Astrocyte (in vitro differentiated cells and primary cell): ENCODE measurements around the gene GRK6. TPM values are rescaled to one million over a fixed set of nuclear protein-coding genes. Genes with fewer than 3 reads are reported as not detected.

ENCODE experiments used
- DNase-seq: peaks from one replicate; pipeline ENCODE4 v3.0.0-alpha.2; 2010; ENCODE audit warnings: low read depth
- FAIRE-seq: peaks from 2 replicates; lab custom pipeline; 2011; peaks lifted over from hg19 to GRCh38; lab: Jason Lieb, UNC
- H2AFZ ChIP-seq: 2 replicates; pipeline ENCODE4 v1.6.0; 2012; ENCODE audit warnings: low read depth, low read length, inconsistent platforms
- H3K27ac ChIP-seq: 2 replicates; pipeline ENCODE4 v1.5.1; 2011; ENCODE audit warnings: low read depth, low read length, inconsistent platforms
- H3K27me3 ChIP-seq: 2 replicates; pipeline ENCODE4 v1.6.0; 2011; ENCODE audit warnings: low read length, inconsistent platforms; ENCODE audit not compliant: insufficient read depth
- H3K36me3 ChIP-seq: 2 replicates; pipeline ENCODE4 v1.5.1; 2011; ENCODE audit warnings: low read length, inconsistent platforms; ENCODE audit not compliant: insufficient read depth
- H3K4me1 ChIP-seq: 2 replicates; pipeline ENCODE4 v1.5.1; 2011; ENCODE audit warnings: low read length, inconsistent platforms; ENCODE audit not compliant: insufficient read depth
- H3K4me2 ChIP-seq: 2 replicates; pipeline ENCODE4 v1.6.0; 2012; ENCODE audit warnings: low read length, inconsistent platforms
- H3K4me3 ChIP-seq: 2 replicates; pipeline ENCODE4 v1.5.1; 2011; ENCODE audit warnings: low read depth, mild to moderate bottlenecking, low read length, inconsistent platforms; ENCODE audit not compliant: insufficient read depth
- H3K79me2 ChIP-seq: 2 replicates; pipeline ENCODE4 v1.6.0; 2012; ENCODE audit warnings: mild to moderate bottlenecking, low read length, inconsistent platforms; ENCODE audit not compliant: insufficient read depth
- H3K9ac ChIP-seq: 2 replicates; pipeline ENCODE4 v1.6.0; 2012; ENCODE audit warnings: mild to moderate bottlenecking, low read length, inconsistent platforms
- H3K9me3 ChIP-seq: 2 replicates; pipeline ENCODE4 v1.5.1; 2012; ENCODE audit warnings: low read depth, mild to moderate bottlenecking, low read length, inconsistent platforms; ENCODE audit not compliant: insufficient read depth
- H4K20me1 ChIP-seq: 2 replicates; pipeline ENCODE4 v1.6.0; 2012; ENCODE audit warnings: low read length, inconsistent platforms; ENCODE audit not compliant: insufficient read depth
- H3K27ac Mint-ChIP-seq: one replicate; pipeline ENCODE4 v1.8.0; 2021; ENCODE audit warnings: mild to moderate bottlenecking, mixed read lengths; ENCODE audit not compliant: unreplicated experiment
- H3K27me3 Mint-ChIP-seq: one replicate; pipeline ENCODE4 v1.8.0; 2021; ENCODE audit warnings: low read depth, mixed read lengths; ENCODE audit not compliant: unreplicated experiment
- H3K36me3 Mint-ChIP-seq: one replicate; pipeline ENCODE4 v1.8.0; 2021; ENCODE audit warnings: low read depth, mixed read lengths; ENCODE audit not compliant: unreplicated experiment
- H3K4me1 Mint-ChIP-seq: one replicate; pipeline ENCODE4 v1.8.0; 2021; ENCODE audit warnings: low read depth, mixed read lengths; ENCODE audit not compliant: unreplicated experiment
- H3K4me3 Mint-ChIP-seq: one replicate; pipeline ENCODE4 v1.8.0; 2021; ENCODE audit warnings: mild to moderate bottlenecking, moderate library complexity, mixed read lengths; ENCODE audit not compliant: unreplicated experiment
- H3K9me3 Mint-ChIP-seq: one replicate; pipeline ENCODE4 v1.8.0; 2021; ENCODE audit warnings: mild to moderate bottlenecking, mixed read lengths; ENCODE audit not compliant: unreplicated experiment
- EZH2 ChIP-seq: IDR thresholded peaks from 2 replicates; pipeline ENCODE4 v1.6.1; 2012; ENCODE audit warnings: mild to moderate bottlenecking, low read length, inconsistent platforms; ENCODE audit not compliant: insufficient read depth
- total RNA-seq: library from RNA; stranded (reverse); gene quantifications from 2 replicates; pipeline ENCODE4 v1.2.1, GENCODE V29; 2021
- TF ChIP-seq, protein P1 (sequence below): IDR thresholded peaks from 2 replicates; pipeline ENCODE4 v1.5.1; 2011; ENCODE audit warnings: low read depth, mild to moderate bottlenecking, inconsistent platforms, low read length, moderate library complexity; ENCODE audit not compliant: insufficient read depth

Gene GRK6
- total RNA-seq, 1 donor from 2014 or later: 25.9 TPM

DNA sequence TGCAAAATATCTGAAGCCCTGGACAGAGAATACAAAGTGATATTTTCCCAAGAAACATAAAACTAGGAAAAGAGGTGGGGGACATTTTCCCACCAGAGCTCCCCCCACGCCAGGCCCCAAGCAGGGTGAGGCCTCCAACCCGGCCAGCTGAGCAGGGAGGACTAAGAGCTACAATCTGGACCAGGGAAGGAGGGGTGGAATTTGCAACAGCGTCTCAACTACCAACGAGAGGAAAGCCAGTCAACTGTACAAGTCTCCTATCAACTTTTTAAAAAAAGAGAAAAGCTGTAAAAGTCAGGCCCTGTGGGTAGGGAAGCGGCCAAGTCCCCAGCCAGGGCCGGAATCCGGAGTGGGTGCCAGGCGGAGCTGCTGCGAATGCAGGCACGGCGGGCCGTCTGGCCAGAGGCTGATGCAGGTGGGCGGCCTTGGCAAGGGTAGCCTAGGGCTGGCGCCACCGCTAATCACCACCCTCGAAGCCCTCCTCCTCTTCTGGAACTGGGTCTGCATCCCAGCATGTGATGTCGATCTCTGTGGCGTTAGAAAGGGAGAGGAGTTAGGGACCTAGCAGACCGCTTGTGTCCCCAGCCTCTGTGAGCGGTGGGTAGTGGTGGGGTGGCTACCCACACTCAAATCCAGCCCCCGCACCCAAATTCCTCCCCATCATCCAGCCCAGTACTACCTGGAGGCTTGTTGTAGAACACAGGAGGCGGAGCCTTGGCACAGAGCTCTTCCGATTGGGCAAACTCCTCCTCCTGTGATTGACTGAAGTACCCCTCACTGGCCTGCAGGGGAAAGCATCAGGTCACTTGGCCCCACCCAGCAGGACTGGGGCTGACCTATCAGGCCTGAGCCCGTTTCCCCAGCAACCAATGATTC, 30.7 kb downstream of the GRK6 start:
- Histone ChIP-seq H3K4me2 (peak overlapping the region; percentile 27), H3K4me1 (peaks cover 37% of the 10 kb centered on the region), H3K36me3 (peaks cover 19% of the 10 kb centered on the region), H3K9ac (no peak overlapping the region), H4K20me1 (peaks cover 83% of the 10 kb centered on the region), H3K79me2 (peaks cover 16% of the 10 kb centered on the region), H2AFZ (no peak overlapping the region), H3K27ac (no peak overlapping the region), H3K9me3 (no peaks in the 10 kb centered on the region), H3K4me3 (no peak overlapping the region), H3K27me3 (no peaks in the 10 kb centered on the region)
- H3K4me1 Mint-ChIP-seq: peaks cover 9% of the 10 kb centered on the region
- no peaks in the 10 kb centered on the region for H3K27me3 Mint-ChIP-seq
- peak overlapping the region; percentile 54 for H3K4me3 Mint-ChIP-seq
- peaks cover 11% of the 10 kb centered on the region for H3K36me3 Mint-ChIP-seq
- FAIRE-seq (peak; percentile 91), DNase-seq (peak; percentile 94)
- peak overlapping the region; percentile 91 for H3K27ac Mint-ChIP-seq
- no peaks in the 10 kb centered on the region for H3K9me3 Mint-ChIP-seq
- no peak for TF ChIP-seq EZH2
- TF ChIP-seq, protein P1, sequence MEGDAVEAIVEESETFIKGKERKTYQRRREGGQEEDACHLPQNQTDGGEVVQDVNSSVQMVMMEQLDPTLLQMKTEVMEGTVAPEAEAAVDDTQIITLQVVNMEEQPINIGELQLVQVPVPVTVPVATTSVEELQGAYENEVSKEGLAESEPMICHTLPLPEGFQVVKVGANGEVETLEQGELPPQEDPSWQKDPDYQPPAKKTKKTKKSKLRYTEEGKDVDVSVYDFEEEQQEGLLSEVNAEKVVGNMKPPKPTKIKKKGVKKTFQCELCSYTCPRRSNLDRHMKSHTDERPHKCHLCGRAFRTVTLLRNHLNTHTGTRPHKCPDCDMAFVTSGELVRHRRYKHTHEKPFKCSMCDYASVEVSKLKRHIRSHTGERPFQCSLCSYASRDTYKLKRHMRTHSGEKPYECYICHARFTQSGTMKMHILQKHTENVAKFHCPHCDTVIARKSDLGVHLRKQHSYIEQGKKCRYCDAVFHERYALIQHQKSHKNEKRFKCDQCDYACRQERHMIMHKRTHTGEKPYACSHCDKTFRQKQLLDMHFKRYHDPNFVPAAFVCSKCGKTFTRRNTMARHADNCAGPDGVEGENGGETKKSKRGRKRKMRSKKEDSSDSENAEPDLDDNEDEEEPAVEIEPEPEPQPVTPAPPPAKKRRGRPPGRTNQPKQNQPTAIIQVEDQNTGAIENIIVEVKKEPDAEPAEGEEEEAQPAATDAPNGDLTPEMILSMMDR: peak; percentile 52

DNA sequence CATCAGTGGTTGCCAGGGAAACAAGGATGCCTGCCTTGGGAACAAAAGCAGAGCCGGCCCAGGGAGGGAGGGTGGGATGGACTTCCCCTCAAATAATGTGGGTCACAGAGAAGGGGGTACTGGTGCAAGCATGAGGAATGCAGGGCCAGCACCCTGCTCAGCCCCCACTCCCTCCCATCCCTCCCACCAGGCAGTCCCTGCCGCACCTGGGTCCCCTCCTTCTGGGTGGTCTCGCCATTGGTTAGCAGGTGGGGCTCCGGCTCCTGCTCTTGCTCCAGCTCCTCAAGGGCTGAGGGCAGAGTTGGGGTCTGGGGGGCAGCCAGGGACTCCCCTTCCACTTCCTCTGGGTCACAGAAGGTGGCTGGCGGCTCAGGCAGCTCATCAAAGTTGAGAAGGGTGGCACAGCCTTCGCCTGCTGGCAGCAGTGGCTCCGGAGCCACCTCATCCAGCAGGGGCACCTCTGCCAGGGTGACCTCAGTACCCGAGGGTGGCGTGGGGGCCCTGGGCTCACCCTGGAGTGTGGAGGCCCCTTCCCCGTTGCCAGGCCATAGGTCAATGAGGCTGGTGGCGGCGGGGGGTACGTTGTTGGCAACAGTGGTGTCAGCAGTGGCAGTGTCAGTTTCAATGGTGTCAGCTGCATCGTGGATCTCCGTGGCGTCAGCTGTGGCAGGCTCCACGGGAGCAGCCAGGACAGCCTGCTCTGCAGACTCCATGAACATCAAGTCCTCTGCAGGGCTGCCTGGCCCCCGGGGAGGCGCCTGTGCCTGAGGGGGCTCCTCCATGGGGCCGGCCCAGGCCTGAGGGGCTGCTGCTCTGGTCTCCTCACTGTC, 31.6 kb downstream of the GRK6 start:
- Histone ChIP-seq H3K27ac (peak overlapping the region; percentile 47), H3K4me3 (no peak overlapping the region), H3K4me2 (no peak overlapping the region), H3K27me3 (no peaks in the 10 kb centered on the region), H4K20me1 (peaks cover 82% of the 10 kb centered on the region), H3K9ac (no peak overlapping the region), H3K79me2 (peaks cover 22% of the 10 kb centered on the region), H3K36me3 (peaks cover 19% of the 10 kb centered on the region), H3K9me3 (no peaks in the 10 kb centered on the region), H3K4me1 (peaks cover 41% of the 10 kb centered on the region), H2AFZ (no peak overlapping the region)
- Mint-ChIP-seq H3K36me3 (peaks cover 13% of the 10 kb centered on the region), H3K27ac (peak overlapping the region; percentile 91), H3K4me3 (no peak overlapping the region), H3K9me3 (no peaks in the 10 kb centered on the region), H3K4me1 (peaks cover 12% of the 10 kb centered on the region), H3K27me3 (no peaks in the 10 kb centered on the region)
- TF ChIP-seq, protein P1: no peak
- TF ChIP-seq EZH2: no peak
- DNase-seq (no peak), FAIRE-seq (no peak)
